CD4-positive, CD25-positive, alpha-beta regulatory T cell (primary cell): ENCODE measurements around the gene INO80. TPM values are rescaled to one million over a fixed set of nuclear protein-coding genes. Genes with fewer than 3 reads are reported as not detected.

Experiments
- ATAC-seq, 2 donors: fragments of 150-1000 bp; cut with Tn5 transposase; one replicate each; pipeline ENCODE4 v1.10.0; 2021; ENCODE audit warnings: low read depth in 2 of 2, moderate number of reproducible peaks in 2 of 2, moderate library complexity in 1 of 2
- DNase-seq, 3 donors: peaks; one replicate each; pipeline versions ENCODE4 v3.0.0 to v3.0.0-alpha.2; 2012 to 2022; ENCODE audit warnings: mixed read lengths in 1 of 3
- H3K27ac ChIP-seq: one replicate; pipeline ENCODE4 v1.7.0; 2013; ENCODE audit warnings: mild to moderate bottlenecking, low read length; ENCODE audit not compliant: insufficient read depth, poor library complexity, severe bottlenecking
- H3K27me3 ChIP-seq: one replicate; pipeline ENCODE4 v1.7.0; 2013; ENCODE audit warnings: low read length; ENCODE audit not compliant: control insufficient read depth, insufficient read depth
- H3K36me3 ChIP-seq: one replicate; pipeline ENCODE4 v1.7.0; 2013; ENCODE audit warnings: mild to moderate bottlenecking, low read length, moderate library complexity; ENCODE audit not compliant: control insufficient read depth, insufficient read depth
- H3K4me1 ChIP-seq: 2 replicates; pipeline ENCODE4 v1.7.0; 2013; ENCODE audit warnings: mild to moderate bottlenecking, low read length; ENCODE audit not compliant: insufficient read depth, control insufficient read depth, poor library complexity, severe bottlenecking
- H3K4me3 ChIP-seq: one replicate; pipeline ENCODE4 v1.7.0; 2013; ENCODE audit warnings: low read depth, mild to moderate bottlenecking, low read length, moderate library complexity
- H3K9me3 ChIP-seq, 2 experiments: 1 replicate in 1 of 2; 2 replicates in 1 of 2; pipeline ENCODE4 v1.7.0; 2013; ENCODE audit warnings: low read length in 2 of 2, mild to moderate bottlenecking in 1 of 2, moderate library complexity in 1 of 2; ENCODE audit not compliant: control insufficient read depth in 2 of 2
- H3K27ac Mint-ChIP-seq, 3 donors: one replicate each; pipeline ENCODE4 v1.8.0; 2020 to 2022; ENCODE audit warnings: mild to moderate bottlenecking in 3 of 3, mixed read lengths in 3 of 3, moderate library complexity in 2 of 3
- H3K27me3 Mint-ChIP-seq: one replicate; pipeline ENCODE4 v1.8.0; 2022; ENCODE audit warnings: mild to moderate bottlenecking, mixed read lengths
- H3K36me3 Mint-ChIP-seq: one replicate; pipeline ENCODE4 v1.8.0; 2020; ENCODE audit warnings: mixed read lengths
- H3K4me1 Mint-ChIP-seq, 4 donors: one replicate each; pipeline ENCODE4 v1.8.0; 2020 to 2022; ENCODE audit warnings: mixed read lengths in 4 of 4, mild to moderate bottlenecking in 1 of 4
- H3K4me3 Mint-ChIP-seq, 4 donors: one replicate each; pipeline ENCODE4 v1.8.0; 2020 to 2022; ENCODE audit warnings: mild to moderate bottlenecking in 4 of 4, mixed read lengths in 4 of 4, moderate library complexity in 3 of 4
- H3K9me3 Mint-ChIP-seq, 7 donors: one replicate each; pipeline ENCODE4 v1.8.0; 2020 to 2022; ENCODE audit warnings: mixed read lengths in 7 of 7, mild to moderate bottlenecking in 3 of 7, moderate library complexity in 2 of 7
- polyA plus RNA-seq, 4 donors: library from polyadenylated mRNA; unstranded; fragments of 300-500 nt; fragmentation: Illumina TruSeq; gene quantifications; one replicate each; pipeline ENCODE4 v1.2.3, GENCODE V29; 2021
- total RNA-seq: library from RNA; stranded (reverse); gene quantifications from one replicate; pipeline ENCODE4 v1.2.3, GENCODE V29; 2022

INO80 gene
- total and polyA plus RNA-seq, 5 donors from 2014 or later, result 3.0 to 36.1 (median 3.8) TPM

DNA sequence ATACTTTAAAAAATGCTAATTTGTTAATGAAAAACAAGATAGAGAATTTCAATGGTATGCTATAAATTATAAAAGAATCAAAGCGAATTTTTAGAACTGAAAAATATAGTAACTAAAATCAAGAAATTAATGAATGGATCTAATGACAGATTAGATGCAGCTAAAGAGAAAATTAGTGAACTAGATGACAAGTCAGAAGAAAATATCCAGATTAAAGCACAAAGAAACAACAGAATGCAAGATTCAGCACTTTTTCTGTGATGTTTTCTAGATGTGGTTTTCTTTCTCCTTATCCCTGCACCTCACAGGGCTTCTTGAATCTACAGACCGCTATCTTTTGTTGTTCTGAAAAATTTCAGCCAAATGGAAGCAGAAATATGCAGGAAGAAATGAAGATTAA is 54.4 kb downstream of the INO80 start:
- no peak overlapping the region for H3K4me3 Mint-ChIP-seq
- peaks cover 0 to 5% (median 1%) of the 10 kb centered on the region in 4 donors for H3K4me1 Mint-ChIP-seq
- H3K36me3 Mint-ChIP-seq, result peaks cover 65% of the 10 kb centered on the region
- Histone ChIP-seq H3K27me3 (no peaks in the 10 kb centered on the region), H3K4me3 (no peak overlapping the region), H3K36me3 (peaks cover 70% of the 10 kb centered on the region), H3K27ac (no peak overlapping the region), H3K9me3 (peaks cover 5 to 6% of the 10 kb centered on the region in 2 experiments), H3K4me1 (no peaks in the 10 kb centered on the region)
- no peaks in the 10 kb centered on the region for H3K27me3 Mint-ChIP-seq
- no peak overlapping the region for H3K27ac Mint-ChIP-seq
- DNase-seq, result no peak
- H3K9me3 Mint-ChIP-seq, result peaks cover 0 to 6% (median 2%) of the 10 kb centered on the region in 7 donors
- no peak for ATAC-seq

DNA sequence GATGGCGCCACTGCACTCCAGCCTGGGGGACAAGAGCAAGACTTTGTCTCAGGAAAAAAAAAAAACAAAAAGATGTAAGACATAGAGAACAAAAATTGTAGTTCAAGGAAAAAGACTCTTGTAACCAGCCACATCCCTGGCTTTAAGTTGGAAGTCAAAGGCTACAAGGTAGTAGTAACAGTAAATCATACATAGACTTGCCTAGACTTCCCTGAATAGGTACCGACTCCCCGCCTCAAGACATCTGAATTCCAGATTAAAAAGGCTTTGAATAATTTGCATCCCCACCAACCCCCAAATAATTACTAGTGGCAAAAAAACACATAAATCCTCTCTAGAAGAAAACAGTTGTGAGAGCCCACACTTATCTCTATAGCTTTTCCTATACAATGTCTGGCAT is 55.6 kb downstream of the INO80 start:
- Histone ChIP-seq H3K27ac (no peak overlapping the region), H3K4me3 (no peak overlapping the region), H3K9me3 (peaks cover 5 to 6% of the 10 kb centered on the region in 2 experiments), H3K36me3 (peaks cover 73% of the 10 kb centered on the region), H3K27me3 (no peaks in the 10 kb centered on the region), H3K4me1 (no peaks in the 10 kb centered on the region)
- no peak for ATAC-seq
- Mint-ChIP-seq H3K27me3 (no peaks in the 10 kb centered on the region), H3K9me3 (peaks cover 0 to 6% (median 2%) of the 10 kb centered on the region in 7 donors), H3K36me3 (peaks cover 72% of the 10 kb centered on the region), H3K27ac (no peak overlapping the region), H3K4me1 (peaks cover 0 to 5% (median 1%) of the 10 kb centered on the region in 4 donors), H3K4me3 (no peak overlapping the region)
- DNase-seq, result no peak

DNA sequence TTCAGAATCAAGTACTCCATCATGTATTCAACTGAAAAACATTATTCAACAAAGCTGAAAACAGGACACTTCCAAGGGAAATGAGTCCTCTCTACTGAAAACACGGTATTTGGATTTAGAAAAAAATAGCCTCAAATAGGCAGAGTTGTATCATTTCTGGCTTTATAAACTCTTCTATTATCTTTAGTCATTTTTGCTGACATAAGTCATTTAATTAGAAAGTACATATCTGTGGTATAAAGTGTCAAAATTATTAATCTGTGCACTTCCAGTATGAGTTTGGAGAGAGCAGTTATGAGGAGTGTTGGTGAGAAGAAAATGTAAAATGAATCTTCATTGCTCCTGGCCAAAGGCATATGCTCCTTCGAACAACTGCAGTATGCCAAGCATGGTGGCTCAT is 59.3 kb downstream of the INO80 start:
- Mint-ChIP-seq H3K4me3 (no peak overlapping the region), H3K36me3 (peaks cover 67% of the 10 kb centered on the region), H3K4me1 (no peaks in the 10 kb centered on the region), H3K27me3 (no peaks in the 10 kb centered on the region), H3K9me3 (peaks cover 0 to 2% (median 0%) of the 10 kb centered on the region in 7 donors), H3K27ac (no peak overlapping the region)
- Histone ChIP-seq H3K27ac (no peak overlapping the region), H3K4me3 (no peak overlapping the region), H3K27me3 (no peaks in the 10 kb centered on the region), H3K4me1 (no peaks in the 10 kb centered on the region), H3K36me3 (peaks cover 85% of the 10 kb centered on the region), H3K9me3 (peaks cover 0 to 3% of the 10 kb centered on the region in 2 experiments)
- DNase-seq (no peak), ATAC-seq (no peak)

DNA sequence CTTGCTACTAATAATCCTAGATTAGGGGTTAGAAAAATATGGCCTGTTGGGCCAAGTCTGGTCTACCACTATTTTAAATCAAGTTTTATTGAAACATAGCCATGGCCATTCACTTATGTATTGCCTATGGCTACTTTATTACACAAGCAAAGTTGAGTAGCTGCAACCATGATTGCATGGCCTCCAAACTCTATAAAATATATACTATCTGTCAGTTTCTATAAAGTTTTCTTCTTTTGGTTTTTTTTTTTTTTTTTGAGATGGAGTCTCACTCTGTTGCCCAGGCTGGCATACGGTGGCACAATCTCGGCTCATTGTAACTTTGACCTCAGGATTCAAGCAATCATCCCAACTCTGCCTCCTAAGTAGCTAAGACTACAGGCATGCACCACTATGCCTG is 60.4 kb downstream of the INO80 start:
- H3K27me3 Mint-ChIP-seq, result no peaks in the 10 kb centered on the region
- no peaks in the 10 kb centered on the region for H3K4me1 ChIP-seq
- no peak overlapping the region for H3K4me3 Mint-ChIP-seq
- H3K36me3 ChIP-seq, result peaks cover 76% of the 10 kb centered on the region
- ATAC-seq (no peak), DNase-seq (no peak)
- H3K27me3 ChIP-seq, result no peaks in the 10 kb centered on the region
- H3K4me3 ChIP-seq, result no peak overlapping the region
- no peak overlapping the region for H3K27ac Mint-ChIP-seq
- H3K4me1 Mint-ChIP-seq, result peaks cover 0 to 4% (median 1%) of the 10 kb centered on the region in 4 donors
- H3K36me3 Mint-ChIP-seq, result peaks cover 68% of the 10 kb centered on the region
- H3K9me3 ChIP-seq, result no peaks in the 10 kb centered on the region
- peaks cover 0 to 2% (median 0%) of the 10 kb centered on the region in 7 donors for H3K9me3 Mint-ChIP-seq
- H3K27ac ChIP-seq, result no peak overlapping the region

DNA sequence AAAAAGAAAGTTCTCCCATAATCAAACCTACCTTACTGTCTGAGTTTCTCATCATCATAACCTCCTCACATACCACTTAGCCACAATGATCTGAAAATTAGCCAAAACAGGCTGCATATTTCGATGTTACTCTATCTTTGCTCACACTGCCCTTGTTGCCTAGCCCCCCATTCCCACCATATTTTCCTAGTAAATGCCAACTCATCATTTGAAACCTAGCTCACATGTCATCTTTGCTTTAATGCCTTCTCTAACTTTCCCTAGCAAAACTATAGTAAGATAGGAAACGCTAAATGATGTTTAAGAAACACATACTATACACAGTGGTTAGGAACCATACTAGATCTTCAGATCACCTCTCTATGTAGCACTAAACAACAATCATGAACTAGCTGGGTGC is 64.9 kb downstream of the INO80 start:
- Histone ChIP-seq H3K27me3 (no peaks in the 10 kb centered on the region), H3K9me3 (no peaks in the 10 kb centered on the region), H3K27ac (no peak overlapping the region), H3K4me1 (no peaks in the 10 kb centered on the region), H3K4me3 (no peak overlapping the region), H3K36me3 (peaks cover 79% of the 10 kb centered on the region)
- Mint-ChIP-seq H3K36me3 (peaks cover 57% of the 10 kb centered on the region), H3K4me1 (peaks cover 0 to 5% (median 1%) of the 10 kb centered on the region in 4 donors), H3K9me3 (no peaks in the 10 kb centered on the region), H3K4me3 (no peak overlapping the region), H3K27me3 (no peaks in the 10 kb centered on the region), H3K27ac (peak overlapping the region in 1 of 3 donors; percentile 90)
- ATAC-seq, result no peak
- DNase-seq, result no peak

DNA sequence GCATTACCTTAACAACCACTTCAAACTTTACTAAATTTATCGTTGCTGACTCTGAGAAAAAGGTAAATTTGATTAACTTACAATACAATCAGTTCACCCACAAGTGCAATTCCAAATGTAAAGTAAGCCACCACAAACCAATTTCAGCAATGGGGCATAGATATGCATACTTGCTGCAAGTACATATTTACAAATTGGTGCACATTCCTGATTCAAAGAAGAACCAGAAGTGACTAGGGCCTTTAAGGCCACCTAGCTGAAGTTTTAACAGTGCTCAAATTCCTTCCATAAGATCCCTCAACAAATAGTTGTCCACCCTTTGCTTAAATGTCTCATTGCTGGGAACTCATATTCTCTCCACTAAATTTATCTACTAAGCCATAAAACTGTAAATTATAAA is 67.2 kb downstream of the INO80 start:
- no peak overlapping the region for H3K4me3 Mint-ChIP-seq
- no peaks in the 10 kb centered on the region for H3K9me3 Mint-ChIP-seq
- no peak overlapping the region for H3K27ac Mint-ChIP-seq

DNA sequence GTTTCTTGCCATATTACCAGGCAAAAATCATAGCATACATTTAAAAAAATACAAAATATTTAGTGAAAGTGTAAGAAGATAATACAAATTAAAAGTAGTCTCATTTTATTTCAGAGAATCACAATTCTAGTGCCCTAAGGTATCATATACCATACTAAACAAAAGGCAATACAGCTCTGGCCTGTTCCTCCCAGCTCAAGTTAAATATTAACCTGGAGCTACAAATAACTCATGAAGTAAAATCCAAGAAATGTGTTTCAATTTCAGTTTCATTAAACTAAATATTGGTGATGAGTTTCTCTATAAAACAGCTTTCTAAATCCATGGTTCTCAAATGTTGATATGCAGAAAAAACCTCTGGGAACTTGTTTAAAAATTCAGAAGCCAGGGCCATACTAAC is 67.7 kb downstream of the INO80 start:
- H3K4me3 ChIP-seq, result no peak overlapping the region
- H3K27ac Mint-ChIP-seq, result no peak overlapping the region
- no peak overlapping the region for H3K27ac ChIP-seq
- H3K36me3 Mint-ChIP-seq, result peaks cover 46% of the 10 kb centered on the region
- ATAC-seq (no peak), DNase-seq (no peak)
- H3K4me1 ChIP-seq, result no peaks in the 10 kb centered on the region
- no peaks in the 10 kb centered on the region for H3K27me3 ChIP-seq
- H3K4me1 Mint-ChIP-seq, result peaks cover 0 to 8% (median 4%) of the 10 kb centered on the region in 4 donors
- H3K4me3 Mint-ChIP-seq, result no peak overlapping the region
- H3K9me3 ChIP-seq, result no peaks in the 10 kb centered on the region
- H3K27me3 Mint-ChIP-seq, result no peaks in the 10 kb centered on the region
- H3K9me3 Mint-ChIP-seq, result no peaks in the 10 kb centered on the region
- H3K36me3 ChIP-seq, result peaks cover 76% of the 10 kb centered on the region

More for the DNA sequence above, 67.2 kb downstream of the INO80 start:
- H3K27me3 Mint-ChIP-seq, result no peaks in the 10 kb centered on the region
- DNase-seq, result no peak
- peaks cover 0 to 5% (median 4%) of the 10 kb centered on the region in 4 donors for H3K4me1 Mint-ChIP-seq
- H3K36me3 ChIP-seq, result peaks cover 76% of the 10 kb centered on the region
- no peak for ATAC-seq
- no peak overlapping the region for H3K27ac ChIP-seq
- H3K9me3 ChIP-seq, result no peaks in the 10 kb centered on the region
- no peak overlapping the region for H3K4me3 ChIP-seq
- no peaks in the 10 kb centered on the region for H3K4me1 ChIP-seq
- no peaks in the 10 kb centered on the region for H3K27me3 ChIP-seq
- H3K36me3 Mint-ChIP-seq, result peaks cover 46% of the 10 kb centered on the region

DNA sequence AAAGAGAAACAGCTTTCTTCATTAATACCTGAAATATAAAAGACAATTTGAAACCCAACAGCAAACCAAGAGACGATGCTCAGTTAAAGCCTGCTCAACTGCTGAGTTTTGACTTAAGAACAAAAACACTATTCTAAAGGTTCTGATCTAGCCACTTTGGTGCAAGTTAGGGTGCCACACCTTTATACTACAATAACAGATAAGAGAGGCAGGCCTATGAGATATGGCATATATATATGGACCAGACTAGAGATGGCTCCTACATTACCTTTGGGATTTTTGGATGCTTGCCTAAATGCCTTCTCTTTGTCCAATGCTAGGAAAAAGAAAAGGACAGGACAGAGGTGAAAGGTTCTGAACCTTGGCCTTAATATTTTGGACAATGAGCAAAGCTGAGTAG is 68.6 kb downstream of the INO80 start:
- no peaks in the 10 kb centered on the region for H3K27me3 Mint-ChIP-seq
- Histone ChIP-seq H3K4me3 (no peak overlapping the region), H3K27me3 (no peaks in the 10 kb centered on the region), H3K36me3 (peaks cover 79% of the 10 kb centered on the region), H3K27ac (no peak overlapping the region), H3K9me3 (no peaks in the 10 kb centered on the region), H3K4me1 (no peaks in the 10 kb centered on the region)
- no peak overlapping the region for H3K27ac Mint-ChIP-seq
- ATAC-seq, result no peak
- H3K36me3 Mint-ChIP-seq, result peaks cover 43% of the 10 kb centered on the region
- no peak overlapping the region for H3K4me3 Mint-ChIP-seq
- DNase-seq, result no peak
- H3K9me3 Mint-ChIP-seq, result no peaks in the 10 kb centered on the region
- H3K4me1 Mint-ChIP-seq, result peaks cover 0 to 8% (median 4%) of the 10 kb centered on the region in 4 donors
